ENCODE data around the gene HAUS2. TPM values are rescaled to one million over a fixed set of nuclear protein-coding genes. Genes with fewer than 3 reads are reported as not detected.
"Not testable (repeated sequence)": the region's sequence is repeated elsewhere in the genome, so short reads cannot be mapped to it uniquely, and the experiment has no call there.

The HAUS2 gene
- total and polyA plus RNA-seq, 2 experiments from 2014 or later = 9.6 to 36.8 TPM

GRCh38 chr15:42592716-42593115, 44.1 kb downstream of the HAUS2 start:
- no peaks in the 10 kb centered on the region for H3K79me2 ChIP-seq
- no peak for DNase-seq (ENCODE audit: low spot score)
- no peak overlapping the region for H3K4me2 ChIP-seq
- 98% methylated on average over 3 of the region's 3 CpGs for whole genome bisulfite sequencing (ENCODE audit: low lambda C conversion rate, missing lambda C conversion rate)
- H3K4me1 ChIP-seq (ENCODE audit: insufficient read depth) = no peaks in the 10 kb centered on the region
- H3K27ac ChIP-seq = peak overlapping the region; percentile 17
- H3K9me2 ChIP-seq (replicated peaks; ENCODE audit: insufficient read depth) = no peaks in the 10 kb centered on the region
- H2AFZ ChIP-seq = no peak overlapping the region
- H3K36me3 ChIP-seq (replicated peaks; ENCODE audit: insufficient read depth, low read depth) = no peaks in the 10 kb centered on the region
- no peak overlapping the region for H3K4me3 ChIP-seq
- TF ChIP-seq EZH2phosphoT487 (IDR thresholded peaks at IDR 0.05; ENCODE audit: low read depth, severe bottlenecking, unreplicated experiment) (no peak), CTCF (IDR thresholded peaks at IDR 0.05; ENCODE audit: poor library complexity) (no peak), EZH2 (IDR thresholded peaks at IDR 0.05; ENCODE audit: borderline replicate concordance) (no peak)
- no peaks in the 10 kb centered on the region for H3K9me3 ChIP-seq (ENCODE audit: low read depth)
- H4K20me1 ChIP-seq (ENCODE audit: insufficient read depth, poor library complexity, severe bottlenecking) = no peaks in the 10 kb centered on the region
- H3K27me3 ChIP-seq = no peaks in the 10 kb centered on the region

- no peak overlapping the region for H3K4me3 ChIP-seq
- H3K27ac ChIP-seq = peak overlapping the region; percentile 17
- H3K36me3 ChIP-seq (replicated peaks; ENCODE audit: insufficient read depth, low read depth) = no peaks in the 10 kb centered on the region
- no peak overlapping the region for H3K4me2 ChIP-seq
- no peaks in the 10 kb centered on the region for H4K20me1 ChIP-seq (ENCODE audit: insufficient read depth, poor library complexity, severe bottlenecking)
- no peak for TF ChIP-seq EZH2 (IDR thresholded peaks at IDR 0.05; ENCODE audit: borderline replicate concordance)
- DNase-seq (ENCODE audit: low spot score) = no peak
- H3K79me2 ChIP-seq = no peaks in the 10 kb centered on the region
- no peaks in the 10 kb centered on the region for H3K9me2 ChIP-seq (replicated peaks; ENCODE audit: insufficient read depth)
- H2AFZ ChIP-seq = no peak overlapping the region
- WGBS (ENCODE audit: low lambda C conversion rate, missing lambda C conversion rate) = 76% methylated on average over 4 of the region's 4 CpGs
- no peaks in the 10 kb centered on the region for H3K4me1 ChIP-seq (ENCODE audit: insufficient read depth)
- H3K9me3 ChIP-seq (ENCODE audit: low read depth) = no peaks in the 10 kb centered on the region
- no peaks in the 10 kb centered on the region for H3K27me3 ChIP-seq
Observed at GRCh38 chr15:42593143-42593542, 44.5 kb downstream of the HAUS2 start.

GRCh38 chr15:42594095-42594494, 45.5 kb downstream of the HAUS2 start:
- no peaks in the 10 kb centered on the region for H3K36me3 ChIP-seq (replicated peaks; ENCODE audit: insufficient read depth, low read depth)
- no peak overlapping the region for H3K27ac ChIP-seq
- no peak for TF ChIP-seq EZH2phosphoT487 (IDR thresholded peaks at IDR 0.05; ENCODE audit: low read depth, severe bottlenecking, unreplicated experiment)
- TF ChIP-seq EZH2 (IDR thresholded peaks at IDR 0.05; ENCODE audit: borderline replicate concordance) = no peak
- no peak for TF ChIP-seq CTCF (IDR thresholded peaks at IDR 0.05; ENCODE audit: poor library complexity)
- no peaks in the 10 kb centered on the region for H3K4me1 ChIP-seq (ENCODE audit: insufficient read depth)
- no peak overlapping the region for H2AFZ ChIP-seq
- H3K9me2 ChIP-seq (replicated peaks; ENCODE audit: insufficient read depth) = no peaks in the 10 kb centered on the region
- no peaks in the 10 kb centered on the region for H3K79me2 ChIP-seq
- DNase-seq (ENCODE audit: low spot score) = no peak
- H3K4me3 ChIP-seq = no peak overlapping the region
- H3K27me3 ChIP-seq = no peaks in the 10 kb centered on the region
- H3K4me2 ChIP-seq = no peak overlapping the region
- 66% methylated on average over 5 of the region's 5 CpGs for whole genome bisulfite sequencing (ENCODE audit: low lambda C conversion rate, missing lambda C conversion rate)
- H4K20me1 ChIP-seq (ENCODE audit: insufficient read depth, poor library complexity, severe bottlenecking) = no peaks in the 10 kb centered on the region
- H3K9me3 ChIP-seq (ENCODE audit: low read depth) = no peaks in the 10 kb centered on the region

GRCh38 chr15:42595626-42596240, 47.1 kb downstream of the HAUS2 start:
- Histone ChIP-seq H3K4me2 (peak overlapping the region; percentile 49), H2AFZ (no peak overlapping the region), H3K9me3 (ENCODE audit: low read depth) (no peaks in the 10 kb centered on the region), H3K27me3 (no peaks in the 10 kb centered on the region), H3K4me1 (ENCODE audit: insufficient read depth) (no peaks in the 10 kb centered on the region), H4K20me1 (ENCODE audit: insufficient read depth, poor library complexity, severe bottlenecking) (no peaks in the 10 kb centered on the region), H3K4me3 (no peak overlapping the region), H3K79me2 (no peaks in the 10 kb centered on the region), H3K36me3 (replicated peaks; ENCODE audit: insufficient read depth, low read depth) (no peaks in the 10 kb centered on the region), H3K9me2 (replicated peaks; ENCODE audit: insufficient read depth) (no peaks in the 10 kb centered on the region), H3K27ac (peak overlapping the region; percentile 31)
- 62% methylated on average over 4 of the region's 4 CpGs for WGBS (ENCODE audit: low lambda C conversion rate, missing lambda C conversion rate)
- TF ChIP-seq EZH2phosphoT487 (IDR thresholded peaks at IDR 0.05; ENCODE audit: low read depth, severe bottlenecking, unreplicated experiment) (no peak), EZH2 (IDR thresholded peaks at IDR 0.05; ENCODE audit: borderline replicate concordance) (no peak)
- DNase-seq (ENCODE audit: low spot score) = peak; percentile 45

GRCh38 chr15:42601316-42601715, 52.7 kb downstream of the HAUS2 start:
- not testable (repeated sequence) for H3K9me3 ChIP-seq (ENCODE audit: low read depth); H2AFZ ChIP-seq; H3K4me2 ChIP-seq; H3K4me3 ChIP-seq; H3K9me2 ChIP-seq (replicated peaks; ENCODE audit: insufficient read depth); H4K20me1 ChIP-seq (ENCODE audit: insufficient read depth, poor library complexity, severe bottlenecking); H3K27ac ChIP-seq; H3K36me3 ChIP-seq (replicated peaks; ENCODE audit: insufficient read depth, low read depth); H3K27me3 ChIP-seq; DNase-seq (ENCODE audit: low spot score); H3K79me2 ChIP-seq
- WGBS (ENCODE audit: low lambda C conversion rate, missing lambda C conversion rate) = 93% methylated on average over 9 of the region's 30 CpGs
- H3K4me1 ChIP-seq (ENCODE audit: insufficient read depth) = peaks cover 10% of the 10 kb centered on the region

Measured in hepatocyte (in vitro differentiated cells).